Colonic mucosa (tissue), 4 donors: Measurements from ENCODE around the gene FERMT1. TPM values are rescaled to one million over a fixed set of nuclear protein-coding genes. Genes with fewer than 3 reads are reported as not detected.

Source experiments
- DNase-seq: peaks from one replicate; pipeline ENCODE4 v3.0.0-alpha.2; 2020
- H3K27ac ChIP-seq: fragments of 200-600 bp; one replicate; pipeline ENCODE4 v1.8.0; 2021
- H3K27me3 ChIP-seq: fragments of 200-600 bp; one replicate; pipeline ENCODE4 v1.8.0; 2021
- H3K36me3 ChIP-seq: fragments of 200-600 bp; one replicate; pipeline ENCODE4 v1.8.0; 2021
- H3K4me1 ChIP-seq: fragments of 200-600 bp; one replicate; pipeline ENCODE4 v1.8.0; 2021; ENCODE audit warnings: mild to moderate bottlenecking
- H3K4me3 ChIP-seq: fragments of 200-600 bp; one replicate; pipeline ENCODE4 v1.8.0; 2021
- H3K9ac ChIP-seq, 2 donors: one replicate each; pipeline ENCODE4 v1.7.0; 2013; ENCODE audit warnings: control low read depth in 2 of 2, low read depth in 2 of 2, low read length in 2 of 2
- H3K9me3 ChIP-seq: fragments of 200-600 bp; one replicate; pipeline ENCODE4 v1.8.0; 2021
- intact Hi-C: fragments of 100-400 bp; cut with DNase I; formaldehyde crosslinking; loops from one replicate; pipeline ENCODE4 v1.14.1; 2022
- total RNA-seq, 2 donors: library from RNA; stranded (reverse); fragmentation: NEBNext Ultra II Directional in 1 of 2; extraction: Animal tissue kit (Norgen Biotek cat#: 25700) in 1 of 2; gene quantifications; one replicate each; pipeline ENCODE4 v1.2.1, GENCODE V29; 2021
- TF ChIP-seq, protein P1 (sequence below): fragments of 200-600 bp; IDR thresholded peaks from one replicate; pipeline ENCODE4 v1.8.0; 2022; ENCODE audit warnings: antibody characterized with exemption, mild to moderate bottlenecking
- donor health status: healthy.
- donor health status: DM: no; HTN: no; CAD: no.
- donor health status: DM: no; HTN: no; CAD: no.

The FERMT1 gene
- total RNA-seq, 2 donors from 2014 or later, result 68.8 to 83.9 TPM

- Histone ChIP-seq H3K9ac (no peak overlapping the region), H3K36me3 (no peaks in the 10 kb centered on the region), H3K27ac (no peak overlapping the region), H3K27me3 (no peaks in the 10 kb centered on the region), H3K4me3 (no peak overlapping the region), H3K4me1 (no peaks in the 10 kb centered on the region), H3K9me3 (no peaks in the 10 kb centered on the region)
- intact Hi-C loops, result loop anchor here (10.0 kb wide), 3 partner anchors 682 to 1232 kb away; no protein-coding TSS in a partner anchor
- DNase-seq, result peak; percentile 68
- TF ChIP-seq, protein P1, sequence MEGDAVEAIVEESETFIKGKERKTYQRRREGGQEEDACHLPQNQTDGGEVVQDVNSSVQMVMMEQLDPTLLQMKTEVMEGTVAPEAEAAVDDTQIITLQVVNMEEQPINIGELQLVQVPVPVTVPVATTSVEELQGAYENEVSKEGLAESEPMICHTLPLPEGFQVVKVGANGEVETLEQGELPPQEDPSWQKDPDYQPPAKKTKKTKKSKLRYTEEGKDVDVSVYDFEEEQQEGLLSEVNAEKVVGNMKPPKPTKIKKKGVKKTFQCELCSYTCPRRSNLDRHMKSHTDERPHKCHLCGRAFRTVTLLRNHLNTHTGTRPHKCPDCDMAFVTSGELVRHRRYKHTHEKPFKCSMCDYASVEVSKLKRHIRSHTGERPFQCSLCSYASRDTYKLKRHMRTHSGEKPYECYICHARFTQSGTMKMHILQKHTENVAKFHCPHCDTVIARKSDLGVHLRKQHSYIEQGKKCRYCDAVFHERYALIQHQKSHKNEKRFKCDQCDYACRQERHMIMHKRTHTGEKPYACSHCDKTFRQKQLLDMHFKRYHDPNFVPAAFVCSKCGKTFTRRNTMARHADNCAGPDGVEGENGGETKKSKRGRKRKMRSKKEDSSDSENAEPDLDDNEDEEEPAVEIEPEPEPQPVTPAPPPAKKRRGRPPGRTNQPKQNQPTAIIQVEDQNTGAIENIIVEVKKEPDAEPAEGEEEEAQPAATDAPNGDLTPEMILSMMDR, result peak; percentile 72
Observed at GRCh38 chr20:6142348-6142993, 19.6 kb upstream of the FERMT1 start.

GRCh38 chr20:6140947-6141346 is 18.1 kb upstream of the FERMT1 start:
- no peak overlapping the region for H3K4me3 ChIP-seq
- no peak overlapping the region for H3K9ac ChIP-seq
- TF ChIP-seq, protein P1, result no peak
- no peaks in the 10 kb centered on the region for H3K9me3 ChIP-seq
- H3K27ac ChIP-seq, result no peak overlapping the region
- intact Hi-C loops, result loop anchor here (10.0 kb wide), 3 partner anchors 684 to 1234 kb away; no protein-coding TSS in a partner anchor
- no peaks in the 10 kb centered on the region for H3K27me3 ChIP-seq
- no peak for DNase-seq
- no peaks in the 10 kb centered on the region for H3K4me1 ChIP-seq
- no peaks in the 10 kb centered on the region for H3K36me3 ChIP-seq

DNA sequence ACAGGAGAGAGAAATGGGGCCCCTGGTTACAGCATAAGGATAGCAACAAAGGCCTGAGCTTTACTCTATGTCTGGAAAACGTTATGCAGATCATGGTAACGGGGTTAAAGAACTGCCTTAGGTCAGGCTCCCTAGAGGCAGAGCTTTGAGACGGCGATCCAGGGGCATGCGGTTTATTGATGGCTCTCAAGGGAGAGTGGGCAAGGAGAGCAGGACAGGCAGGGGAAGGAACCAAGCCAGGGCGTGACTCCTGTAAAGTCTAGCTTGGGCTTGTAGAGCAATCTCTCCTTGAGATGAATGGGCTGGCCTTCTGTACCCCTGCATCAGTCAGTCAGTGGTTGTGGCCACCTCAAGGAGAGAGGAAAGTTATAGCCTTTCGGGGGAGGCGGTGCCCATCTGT is 12.5 kb upstream of the FERMT1 start:
- Histone ChIP-seq H3K9me3 (no peaks in the 10 kb centered on the region), H3K27ac (no peak overlapping the region), H3K36me3 (no peaks in the 10 kb centered on the region), H3K9ac (no peak overlapping the region), H3K27me3 (no peaks in the 10 kb centered on the region), H3K4me1 (no peaks in the 10 kb centered on the region), H3K4me3 (no peak overlapping the region)
- intact Hi-C loops, result no loop called here
- TF ChIP-seq, protein P1, result no peak
- DNase-seq, result no peak

DNA sequence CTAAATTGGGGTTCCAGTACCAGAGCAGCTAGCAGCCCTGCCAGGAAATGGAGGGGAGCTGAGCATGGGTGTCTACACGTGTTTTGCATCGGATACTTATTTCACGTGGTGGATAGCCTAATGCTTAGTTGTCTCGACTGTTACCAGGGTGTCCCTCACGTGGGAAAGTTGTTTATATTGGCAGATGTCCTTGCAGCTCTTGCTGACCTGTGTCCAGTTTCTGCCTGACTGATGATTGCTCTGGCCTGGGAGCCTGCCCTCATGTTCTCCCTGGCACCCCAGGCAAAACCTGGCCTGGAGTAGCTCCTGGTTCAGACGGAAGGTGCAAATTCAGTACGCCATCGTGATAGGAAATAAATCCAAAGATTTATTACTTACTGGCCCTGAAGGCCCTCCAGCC is 11.8 kb upstream of the FERMT1 start:
- no peaks in the 10 kb centered on the region for H3K9me3 ChIP-seq
- intact Hi-C loops, result no loop called here
- TF ChIP-seq, protein P1, result no peak
- DNase-seq, result no peak
- no peak overlapping the region for H3K4me3 ChIP-seq
- no peaks in the 10 kb centered on the region for H3K27me3 ChIP-seq
- no peaks in the 10 kb centered on the region for H3K36me3 ChIP-seq
- H3K4me1 ChIP-seq, result no peaks in the 10 kb centered on the region
- H3K27ac ChIP-seq, result no peak overlapping the region
- H3K9ac ChIP-seq, result no peak overlapping the region

DNA sequence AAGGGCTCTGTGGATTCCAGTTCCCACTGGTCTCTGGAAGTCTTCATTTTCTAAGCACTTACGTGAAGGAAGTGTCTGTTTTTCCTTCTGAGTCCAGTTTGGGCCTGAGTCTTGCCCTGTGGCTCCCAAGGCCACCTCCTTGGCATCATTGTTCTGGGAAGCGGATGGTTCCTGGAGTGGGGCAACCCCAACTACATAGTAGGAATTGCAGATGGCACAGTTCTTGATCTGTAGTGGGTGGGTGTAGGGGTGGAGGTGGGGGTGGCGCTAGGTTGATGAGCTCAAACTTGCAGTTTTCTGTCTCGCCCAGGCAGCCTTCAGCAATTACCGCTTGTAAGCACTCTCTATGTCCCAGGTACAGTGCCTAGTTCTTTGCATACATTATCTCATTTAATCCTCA is 7.2 kb upstream of the FERMT1 start:
- H3K9me3 ChIP-seq, result no peaks in the 10 kb centered on the region
- DNase-seq, result no peak
- TF ChIP-seq, protein P1, result no peak
- intact Hi-C loops, result no loop called here
- no peaks in the 10 kb centered on the region for H3K27me3 ChIP-seq
- no peak overlapping the region for H3K27ac ChIP-seq
- no peak overlapping the region for H3K9ac ChIP-seq
- no peaks in the 10 kb centered on the region for H3K36me3 ChIP-seq
- H3K4me1 ChIP-seq, result no peaks in the 10 kb centered on the region
- no peak overlapping the region for H3K4me3 ChIP-seq
